HepG2 (cell line): ENCODE data around the gene KIRREL3. TPM values are rescaled to one million over a fixed set of nuclear protein-coding genes. Genes with fewer than 3 reads are reported as not detected.

Experiments used
- ATAC-seq: fragments of 200-7000 bp; cut with Tn5 transposase; 3 replicates; pipeline ENCODE4 v1.9.1; 2020; ENCODE audit warnings: mild to moderate bottlenecking, moderate library complexity
- BruUV-seq: library from RNA; stranded (reverse); fragments of 400-500 nt; replicated peaks from 2 replicates; lab custom pipeline; 2021; lab: Mats Ljungman, UMichigan
- CTCF ChIA-PET: fragments of 300-600 bp; formaldehyde crosslinking; extraction: SDS; loops from one replicate; lab custom pipeline; 2021; ENCODE audit warnings: low total read pairs, inconsistent platforms, low intra/inter-chr PET ratio; lab: Yijun Ruan, JAX
- POLR2A ChIA-PET: fragments of 350-600 bp; sonication (Branson Sonifier 250); formaldehyde crosslinking; loops from one replicate; lab custom pipeline; 2020; ENCODE audit warnings: antibody characterized with exemption, inconsistent platforms; lab: Yijun Ruan, JAX
- DNase-seq: peaks from one replicate; pipeline ENCODE4 v3.0.0-alpha.2; 2015; ENCODE audit warnings: low spot score
- FAIRE-seq: peaks from 3 replicates; lab custom pipeline; 2011; peaks lifted over from hg19 to GRCh38; lab: Jason Lieb, UNC
- H2AFZ ChIP-seq: one replicate; pipeline ENCODE4 v1.6.1; 2011; ENCODE audit warnings: low read length, inconsistent platforms
- H3K27ac ChIP-seq: fragments of 300-600 bp; 3 replicates; pipeline ENCODE4 v1.8.0; 2011; ENCODE audit warnings: mixed run types, mild to moderate bottlenecking, mixed read lengths, low read length, inconsistent platforms; ENCODE audit not compliant: insufficient read depth; ENCODE audit errors: extremely low read length
- H3K27me3 ChIP-seq, 2 experiments: fragments of 200-600 bp in 1 of 2; 2 replicates in 1 of 2; 3 replicates in 1 of 2; pipeline versions ENCODE4 v1.6.0 to v1.8.0; 2011; ENCODE audit warnings: low read length in 2 of 2, mild to moderate bottlenecking in 2 of 2, moderate library complexity in 2 of 2, inconsistent platforms in 1 of 2; ENCODE audit not compliant: insufficient read depth in 2 of 2, control insufficient read depth in 1 of 2
- H3K36me3 ChIP-seq, 2 experiments: fragments of 200-600 bp in 1 of 2; replicated peaks in 1 of 2; 2 replicates in 1 of 2; 3 replicates in 1 of 2; pipeline versions ENCODE4 v1.5.1 to v1.8.0; 2011; ENCODE audit warnings: low read length in 2 of 2, inconsistent platforms in 1 of 2; ENCODE audit not compliant: insufficient read depth in 2 of 2, control insufficient read depth in 1 of 2
- H3K4me1 ChIP-seq: 2 replicates; pipeline ENCODE4 v1.5.1; 2012; ENCODE audit warnings: low read length, inconsistent platforms; ENCODE audit not compliant: insufficient read depth
- H3K4me2 ChIP-seq: 2 replicates; pipeline ENCODE4 v1.6.0; 2011; ENCODE audit warnings: low read depth, low read length, inconsistent platforms
- H3K4me3 ChIP-seq, 3 experiments: fragments of 200-600 bp in 1 of 3; sonication (generic), shearing (Covaris generic) in 1 of 3; replicated peaks in 1 of 3; 2 replicates each; pipeline ENCODE4 v1.5.1; 2011 to 2016; ENCODE audit warnings: low read length in 3 of 3, inconsistent platforms in 2 of 3, low read depth in 2 of 3, mild to moderate bottlenecking in 2 of 3, control low read depth in 1 of 3, mixed read lengths in 1 of 3; ENCODE audit not compliant: insufficient read depth in 1 of 3
- H3K79me2 ChIP-seq: one replicate; pipeline ENCODE4 v1.6.1; 2011; ENCODE audit warnings: low read length, inconsistent platforms; ENCODE audit not compliant: insufficient read depth
- H3K9ac ChIP-seq: 2 replicates; pipeline ENCODE4 v1.6.0; 2011; ENCODE audit warnings: mild to moderate bottlenecking, low read depth, low read length, inconsistent platforms; ENCODE audit not compliant: insufficient read depth
- H3K9me3 ChIP-seq: 2 replicates; pipeline ENCODE4 v1.5.1; 2012; ENCODE audit warnings: mild to moderate bottlenecking, low read length
- H4K20me1 ChIP-seq: 2 replicates; pipeline ENCODE4 v1.6.0; 2011; ENCODE audit warnings: inconsistent platforms, mild to moderate bottlenecking, low read length, moderate library complexity; ENCODE audit not compliant: insufficient read depth
- BORCS8-MEF2B ChIP-seq: sonication (generic); formaldehyde crosslinking; IDR thresholded peaks from 2 replicates; pipeline ENCODE4 v1.8.0; 2022; ENCODE audit warnings: mild to moderate bottlenecking, missing genetic modification reagents
- CEBPB ChIP-seq: IDR thresholded peaks from 2 replicates; pipeline ENCODE4 v1.6.1; 2011; ENCODE audit warnings: low read depth, low read length, improper control_type of control experiment, borderline replicate concordance
- CENPBD1 ChIP-seq: sonication (generic); formaldehyde crosslinking; IDR thresholded peaks from 2 replicates; pipeline ENCODE4 v1.8.0; 2022; ENCODE audit warnings: missing genetic modification reagents, low read depth, mild to moderate bottlenecking, borderline replicate concordance
- CREBL2 ChIP-seq: sonication (generic); formaldehyde crosslinking; IDR thresholded peaks from 2 replicates; pipeline ENCODE4 v1.8.1; 2023; ENCODE audit warnings: missing genetic modification reagents, mild to moderate bottlenecking, borderline replicate concordance
- DRAP1 ChIP-seq: IDR thresholded peaks from 2 replicates; pipeline ENCODE4 v1.6.1; 2016; ENCODE audit warnings: missing genetic modification reagents, missing compliant biosample characterization
- FOXP4 ChIP-seq: sonication (generic); formaldehyde crosslinking; IDR thresholded peaks from 2 replicates; pipeline ENCODE4 v1.4.0; 2020; ENCODE audit warnings: missing genetic modification reagents
- GTF2F1 ChIP-seq: fragments of 150-350 bp; IDR thresholded peaks from 2 replicates; pipeline ENCODE4 v1.6.1; 2014; ENCODE audit warnings: low read length
- HIVEP1 ChIP-seq: sonication (generic); formaldehyde crosslinking; IDR thresholded peaks from 2 replicates; pipeline ENCODE4 v1.4.0; 2020; ENCODE audit warnings: mild to moderate bottlenecking, missing genetic modification reagents
- MTA1 ChIP-seq: sonication (generic); formaldehyde crosslinking; IDR thresholded peaks from 2 replicates; pipeline ENCODE4 v1.4.0; 2020; ENCODE audit warnings: missing genetic modification reagents, mild to moderate bottlenecking, borderline replicate concordance
- ONECUT2 ChIP-seq: sonication (generic); formaldehyde crosslinking; IDR thresholded peaks from 2 replicates; pipeline ENCODE4 v1.4.0; 2020; ENCODE audit warnings: missing genetic modification reagents
- RAD21 ChIP-seq: fragments of 450-650 bp; formaldehyde crosslinking; IDR thresholded peaks from 2 replicates; pipeline ENCODE4 v1.5.0; 2020; ENCODE audit warnings: mild to moderate bottlenecking
- SRF ChIP-seq: IDR thresholded peaks from 2 replicates; pipeline ENCODE4 v1.6.1; 2011; ENCODE audit warnings: mild to moderate bottlenecking, low read depth, low read length, moderate library complexity
- ZBTB33 ChIP-seq: sonication (generic); formaldehyde crosslinking; IDR thresholded peaks from 2 replicates; pipeline ENCODE4 v1.4.0; 2020; ENCODE audit warnings: missing genetic modification reagents
- ZNF256 ChIP-seq: sonication (generic); formaldehyde crosslinking; conservative IDR thresholded peaks from 2 replicates; pipeline ENCODE4 v1.4.0; 2020; ENCODE audit warnings: missing genetic modification reagents
- ZNF33A ChIP-seq: sonication (generic); formaldehyde crosslinking; IDR thresholded peaks from 2 replicates; pipeline ENCODE4 v1.5.1; 2020; ENCODE audit warnings: missing genetic modification reagents, mild to moderate bottlenecking, moderate library complexity, borderline replicate concordance
- ZNF510 ChIP-seq: sonication (generic); formaldehyde crosslinking; IDR thresholded peaks from 2 replicates; pipeline ENCODE4 v1.4.0; 2020; ENCODE audit warnings: low read depth, mild to moderate bottlenecking, missing genetic modification reagents
- ZNF543 ChIP-seq: sonication (generic); formaldehyde crosslinking; IDR thresholded peaks from 2 replicates; pipeline ENCODE4 v1.4.0; 2020; ENCODE audit warnings: mild to moderate bottlenecking, missing genetic modification reagents
- ZNF569 ChIP-seq: sonication (generic); formaldehyde crosslinking; IDR thresholded peaks from 2 replicates; pipeline ENCODE4 v1.5.0; 2020; ENCODE audit warnings: mild to moderate bottlenecking, missing genetic modification reagents, moderate library complexity, borderline replicate concordance
- ZNF777 ChIP-seq: sonication (generic); formaldehyde crosslinking; IDR thresholded peaks from 2 replicates; pipeline ENCODE4 v1.4.0; 2020; ENCODE audit warnings: missing genetic modification reagents
- WGBS: methylation state at CpG from one replicate; pipeline ENCODE4 v1.1.6; 2017; ENCODE audit warnings: low lambda C conversion rate; 5-methylcytosine and 5-hydroxymethylcytosine counted together
- in situ Hi-C: cut with HindIII; loops from 2 replicates; pipeline ENCODE4 v1.10.0; 2017; ENCODE audit warnings: low pct_unique_long_range_greater_than_20kb; ENCODE audit not compliant: extremely low pct_ligation_motif_present
- intact Hi-C: fragments of 100-400 bp; cut with micrococcal nuclease; formaldehyde crosslinking; loops from one replicate; pipeline ENCODE4 v1.10.0; 2022; ENCODE audit not compliant: unreplicated experiment
- polyA plus RNA-seq, 8 experiments: library from polyadenylated mRNA; depleted of rRNA in 3 of 8; stranded (reverse) in 7 of 8; unstranded in 1 of 8; fragments of >200 nt; fragmentation: Illumina TruSeq in 4 of 8; extraction: Trizol in 4 of 8; gene quantifications; 2 replicates each; pipeline versions ENCODE4 v1.2.1 to v1.2.3, GENCODE V29; 2011 to 2016; ENCODE audit warnings: low read depth in 4 of 8, missing spikeins in 1 of 8, mixed read lengths in 1 of 8; ENCODE audit not compliant: insufficient read depth in 1 of 8
- total RNA-seq, 5 experiments: library from RNA; depleted of rRNA; stranded (reverse); fragments of >200 nt; fragmentation: Illumina TruSeq; extraction: Trizol; gene quantifications; 2 replicates each; pipeline ENCODE4 v1.2.3, GENCODE V29; 2016; ENCODE audit warnings: low read depth in 1 of 5
- TF ChIP-seq, protein P1 (sequence below): sonication (generic); formaldehyde crosslinking; IDR thresholded peaks from 2 replicates; pipeline ENCODE4 v1.8.0; 2022; ENCODE audit warnings: missing genetic modification reagents, mild to moderate bottlenecking, inconsistent platforms, borderline replicate concordance

KIRREL3 gene
- total and polyA plus RNA-seq, 2 of the 13 experiments (the other 11 are each of a cell fraction or from before 2014, with no cell fraction given) = not detected

- 45% methylated on average over 4 of the region's 4 CpGs for WGBS
- Histone ChIP-seq H3K79me2 (no peaks in the 10 kb centered on the region), H3K27me3 (peaks cover 2 to 9% of the 10 kb centered on the region in 2 experiments; a peak in 2 of 5 replicates), H3K4me3 (no peak overlapping the region), H4K20me1 (no peaks in the 10 kb centered on the region), H3K9me3 (no peaks in the 10 kb centered on the region), H3K4me2 (no peak overlapping the region), H3K9ac (no peak overlapping the region), H2AFZ (no peak overlapping the region), H3K27ac (no peak overlapping the region), H3K4me1 (no peaks in the 10 kb centered on the region), H3K36me3 (no peaks in the 10 kb centered on the region)
- ChIA-PET POLR2A (no interaction called here), CTCF (no interaction called here)
- TF ChIP-seq ZNF33A (no peak), SRF (no peak), CEBPB (no peak), ZNF569 (CRISPR knock-in tag) (no peak), ONECUT2 (CRISPR knock-in tag) (no peak), MTA1 (CRISPR knock-in tag) (no peak), CENPBD1 (CRISPR knock-in tag) (no peak), GTF2F1 (no peak), CREBL2 (CRISPR knock-in tag) (no peak), ZNF777 (CRISPR knock-in tag) (no peak), DRAP1 (CRISPR knock-in tag) (no peak), HIVEP1 (CRISPR knock-in tag) (no peak), ZBTB33 (CRISPR knock-in tag) (no peak), ZNF543 (no peak), FOXP4 (no peak), RAD21 (CRISPR knock-in tag) (no peak), ZNF256 (CRISPR knock-in tag) (no peak), BORCS8-MEF2B (CRISPR knock-in tag) (no peak), ZNF510 (CRISPR knock-in tag) (no peak)
- TF ChIP-seq, protein P1, sequence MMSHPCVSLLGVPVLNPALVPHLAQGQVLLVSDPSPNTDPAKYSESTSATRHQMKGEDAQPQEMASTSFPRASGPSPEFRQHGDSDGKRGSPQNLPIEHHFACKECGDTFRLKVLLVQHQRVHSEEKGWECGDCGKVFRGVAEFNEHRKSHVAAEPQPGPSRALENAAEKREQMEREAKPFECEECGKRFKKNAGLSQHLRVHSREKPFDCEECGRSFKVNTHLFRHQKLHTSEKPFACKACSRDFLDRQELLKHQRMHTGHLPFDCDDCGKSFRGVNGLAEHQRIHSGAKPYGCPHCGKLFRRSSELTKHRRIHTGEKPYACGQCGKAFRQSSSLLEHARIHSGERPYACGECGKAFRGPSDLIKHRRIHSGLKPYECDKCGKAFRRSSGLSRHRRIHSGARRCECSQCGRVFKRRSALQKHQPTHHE (CRISPR knock-in tag) = no peak
- ATAC-seq (no peak), FAIRE-seq (no peak), DNase-seq (no peak)
- BruUV-seq = no TSS peak
- in situ Hi-C loops (no loop called here), intact Hi-C loops (no loop called here)
Observed at GRCh38 chr11:126744699-126745098, 255.9 kb downstream of the KIRREL3 start.
